Liver (tissue), 9 donors: ENCODE results near the gene TP63. TPM values are rescaled to one million over a fixed set of nuclear protein-coding genes. Genes with fewer than 3 reads are reported as not detected.

ENCODE experiments used
- DNase-seq: peaks from one replicate; pipeline ENCODE4 v3.0.0-alpha.2; 2017; ENCODE audit warnings: low spot score
- H3K27ac ChIP-seq, 2 donors: one replicate each; pipeline ENCODE4 v1.7.0; 2013; ENCODE audit warnings: inconsistent platforms in 2 of 2, low read length in 2 of 2, control low read depth in 1 of 2, low read depth in 1 of 2, mild to moderate bottlenecking in 1 of 2
- H3K27me3 ChIP-seq, 4 donors: one replicate each; pipeline versions ENCODE4 v1.6.1 to v1.7.0; 2013; ENCODE audit warnings: low read length in 3 of 4, inconsistent platforms in 1 of 4, mild to moderate bottlenecking in 1 of 4, moderate library complexity in 1 of 4; ENCODE audit not compliant: control insufficient read depth in 4 of 4, insufficient read depth in 4 of 4
- H3K36me3 ChIP-seq, 4 donors: one replicate each; pipeline versions ENCODE4 v1.6.1 to v1.7.0; 2013; ENCODE audit warnings: low read length in 3 of 4, mild to moderate bottlenecking in 3 of 4, low read depth in 1 of 4, moderate library complexity in 1 of 4; ENCODE audit not compliant: control insufficient read depth in 4 of 4, insufficient read depth in 3 of 4
- H3K4me1 ChIP-seq, 4 donors: one replicate each; pipeline versions ENCODE4 v1.6.1 to v1.7.0; 2013; ENCODE audit warnings: low read length in 3 of 4, mild to moderate bottlenecking in 3 of 4, moderate library complexity in 1 of 4; ENCODE audit not compliant: control insufficient read depth in 4 of 4, insufficient read depth in 4 of 4
- H3K4me3 ChIP-seq, 3 donors: one replicate each; pipeline versions ENCODE4 v1.6.1 to v1.7.0; 2013; ENCODE audit warnings: low read length in 3 of 3, control low read depth in 1 of 3, low read depth in 1 of 3, mild to moderate bottlenecking in 1 of 3
- H3K9ac ChIP-seq, 2 donors: one replicate each; pipeline ENCODE4 v1.7.0; 2013; ENCODE audit warnings: low read length in 2 of 2, mild to moderate bottlenecking in 2 of 2, moderate library complexity in 2 of 2, control low read depth in 1 of 2, low read depth in 1 of 2
- H3K9me3 ChIP-seq, 4 donors: one replicate each; pipeline versions ENCODE4 v1.6.1 to v1.7.0; 2013; ENCODE audit warnings: low read length in 3 of 4; ENCODE audit not compliant: control insufficient read depth in 4 of 4
- ATF3 ChIP-seq: IDR thresholded peaks from 2 replicates; pipeline ENCODE4 v1.6.1; 2016; ENCODE audit warnings: antibody characterized with exemption
- CTCF ChIP-seq: fragments of 150-350 bp; IDR thresholded peaks from 2 replicates; pipeline ENCODE4 v1.5.1; 2017; ENCODE audit warnings: improper control_type of control experiment, low read depth, low read length; ENCODE audit not compliant: missing input control
- FOXA1 ChIP-seq: IDR thresholded peaks from 2 replicates; pipeline ENCODE4 v1.6.1; 2016; ENCODE audit warnings: antibody characterized with exemption
- FOXA2 ChIP-seq: IDR thresholded peaks from 2 replicates; pipeline ENCODE4 v1.6.1; 2016; ENCODE audit warnings: antibody characterized with exemption
- HNF4A ChIP-seq, 2 donors: conservative IDR thresholded peaks; 2 replicates each; pipeline ENCODE4 v1.6.1; 2016; ENCODE audit warnings: antibody characterized with exemption in 2 of 2, mild to moderate bottlenecking in 2 of 2
- HNF4G ChIP-seq: IDR thresholded peaks from 2 replicates; pipeline ENCODE4 v1.6.1; 2016; ENCODE audit warnings: antibody characterized with exemption
- JUND ChIP-seq, 2 donors: IDR thresholded peaks; 2 replicates each; pipeline ENCODE4 v1.6.1; 2016; ENCODE audit warnings: antibody characterized with exemption in 2 of 2
- MAX ChIP-seq: IDR thresholded peaks from 2 replicates; pipeline ENCODE4 v1.6.1; 2016; ENCODE audit warnings: antibody characterized with exemption
- RAD21 ChIP-seq, 2 donors: IDR thresholded peaks; 2 replicates each; pipeline ENCODE4 v1.6.1; 2016; ENCODE audit warnings: antibody characterized with exemption in 2 of 2, mild to moderate bottlenecking in 2 of 2
- REST ChIP-seq: IDR thresholded peaks from 2 replicates; pipeline ENCODE4 v1.6.1; 2016; ENCODE audit warnings: antibody characterized with exemption, mild to moderate bottlenecking
- RXRA ChIP-seq, 2 donors: IDR thresholded peaks; 2 replicates each; pipeline ENCODE4 v1.6.1; 2017 to 2018; ENCODE audit warnings: antibody characterized with exemption in 2 of 2, mild to moderate bottlenecking in 1 of 2
- SP1 ChIP-seq: IDR thresholded peaks from 2 replicates; pipeline ENCODE4 v1.6.1; 2018; ENCODE audit warnings: antibody characterized with exemption, mild to moderate bottlenecking
- TAF1 ChIP-seq: conservative IDR thresholded peaks from 2 replicates; pipeline ENCODE4 v1.6.1; 2016; ENCODE audit warnings: antibody characterized with exemption, mild to moderate bottlenecking
- ZBTB33 ChIP-seq: IDR thresholded peaks from 2 replicates; pipeline ENCODE4 v1.6.1; 2016; ENCODE audit warnings: antibody characterized with exemption
- WGBS: extraction: QIAGEN DNeasy Blood & Tissue Kit; methylation state at CpG from one replicate; pipeline ENCODE4 v1.1.7; 2013; 5-methylcytosine and 5-hydroxymethylcytosine counted together
- polyA plus RNA-seq, 2 donors: library from polyadenylated mRNA; stranded (reverse) in 1 of 2; unstranded in 1 of 2; fragments of 200-250 nt in 1 of 2; fragments of >200 nt in 1 of 2; fragmentation: Nextera tagmentation in 1 of 2; extraction: Ambion mirVana in 1 of 2; gene quantifications; one replicate each; pipeline versions ENCODE4 v1.2.1 to v1.2.3, GENCODE V29; 2013 to 2015
- total RNA-seq, 2 donors: library from RNA; depleted of rRNA; stranded (reverse); fragments of >200 nt; gene quantifications; one replicate each; pipeline ENCODE4 v1.2.3, GENCODE V29; 2014
- donor health status: healthy.
- donor health status: healthy.
- donor health status: healthy.
- donor health status: healthy.
- donor health status: healthy.

TP63 gene
- total and polyA plus RNA-seq, 4 donors: under 0.01 to 0.08 (median 0.05) TPM; not detected in 1

- Histone ChIP-seq H3K4me1 (peaks cover 2 to 39% (median 24%) of the 10 kb centered on the region in 4 donors), H3K9ac (no peak overlapping the region), H3K36me3 (no peaks in the 10 kb centered on the region), H3K27ac (peak overlapping the region in 1 of 2 donors; percentile 66), H3K9me3 (no peaks in the 10 kb centered on the region), H3K27me3 (no peaks in the 10 kb centered on the region), H3K4me3 (no peak overlapping the region)
- 37% methylated on average over 2 of the region's 2 CpGs for WGBS
- peak in 1 of 2 donors; percentile 43 for TF ChIP-seq RAD21 (IDR thresholded peaks at IDR 0.05)
- TF ChIP-seq CTCF: no peak
- TF ChIP-seq MAX: no peak
- TF ChIP-seq HNF4A (conservative IDR thresholded peaks at IDR 0.05): peak; percentile 47 to 72
- no peak for TF ChIP-seq SP1
- TF ChIP-seq RXRA (IDR thresholded peaks at IDR 0.05): peak in 1 of 2 donors; percentile 68
- TF ChIP-seq JUND (IDR thresholded peaks at IDR 0.05): peak in 1 of 2 donors; percentile 53
- peak; percentile 92 for TF ChIP-seq FOXA2
- peak; percentile 88 for TF ChIP-seq FOXA1
- TF ChIP-seq ZBTB33: peak; percentile 22
- TF ChIP-seq ATF3: no peak
- no peak for DNase-seq
Measured at GRCh38 chr3:189712906-189713483, 81.8 kb downstream of the TP63 start.

GRCh38 chr3:189714991-189715961 is 84.1 kb downstream of the TP63 start:
- no peak for DNase-seq
- no peaks in the 10 kb centered on the region for H3K36me3 ChIP-seq
- H3K27ac ChIP-seq: no peak overlapping the region
- no peaks in the 10 kb centered on the region for H3K27me3 ChIP-seq
- TF ChIP-seq MAX (no peak), FOXA2 (no peak), FOXA1 (no peak), RXRA (IDR thresholded peaks at IDR 0.05) (no peak), REST (no peak), HNF4G (no peak), TAF1 (no peak)
- H3K9ac ChIP-seq: no peak overlapping the region
- no peaks in the 10 kb centered on the region for H3K9me3 ChIP-seq
- WGBS: 76% methylated on average over 5 of the region's 5 CpGs
- H3K4me1 ChIP-seq: peaks cover 2 to 31% (median 24%) of the 10 kb centered on the region in 4 donors
- H3K4me3 ChIP-seq: no peak overlapping the region
